ENCODE data around the gene NDUFB10. TPM values are rescaled to one million over a fixed set of nuclear protein-coding genes. Genes with fewer than 3 reads are reported as not detected.

The NDUFB10 gene
- total and polyA plus RNA-seq, 10 of the 15 experiments (the other 5 are each of a cell fraction or from before 2014, with no cell fraction given), result 52.2 to 319 (median 130) TPM

- TF ChIP-seq IKZF1 (conservative IDR thresholded peaks at IDR 0.05) (no peak), HDGF (IDR thresholded peaks at IDR 0.05) (no peak)
Measured at GRCh38 chr16:1966460-1966859, 7.1 kb downstream of the NDUFB10 start, which contains the start of gene RNF151 (continued).

GRCh38 chr16:1968146-1968953 lies 9.0 kb downstream of the NDUFB10 start:
- no peak for ATAC-seq
- no TSS peak for BruUV-seq (replicated peaks)
- ChIA-PET POLR2A (interaction anchor here (0.6 kb wide), 1 partner anchor 20 kb away, joined by 3 read pairs; no protein-coding TSS in a partner anchor), SMC1A (ENCODE audit: uncharacterized antibody, unreplicated experiment) (no interaction called here), RAD21 (ENCODE audit: unreplicated experiment) (no interaction called here), CTCF (no interaction called here)
- Histone ChIP-seq H3K27ac (ENCODE audit: control insufficient read depth, insufficient read depth) (no peak overlapping the region), H3K9me3 (replicated peaks; ENCODE audit: control insufficient read depth, insufficient read depth, low read length) (no peaks in the 10 kb centered on the region), H3K79me2 (ENCODE audit: control insufficient read depth, insufficient read depth, low read length) (peaks cover 51% of the 10 kb centered on the region), H3K4me1 (ENCODE audit: control insufficient read depth, insufficient read depth, low read length) (peaks cover 10% of the 10 kb centered on the region), H3K27me3 (replicated peaks in 1 of 2; ENCODE audit: control insufficient read depth in 2 of 2, insufficient read depth in 2 of 2, low read length in 1 of 2) (no peaks in the 10 kb centered on the region), H4K20me1 (ENCODE audit: control insufficient read depth, insufficient read depth) (peaks cover 3% of the 10 kb centered on the region; the same call in 1 of the 2 replicates), H2AFZ (ENCODE audit: control insufficient read depth, low read depth, low read length) (no peak overlapping the region), H3K36me3 (ENCODE audit: control insufficient read depth in 2 of 2, insufficient read depth in 2 of 2, low read length in 1 of 2) (peaks cover 0 to 6% of the 10 kb centered on the region in 2 experiments; a peak in 3 of 4 replicates), H3K9ac (ENCODE audit: control insufficient read depth, insufficient read depth, low read length) (no peak overlapping the region), H3K4me3 (no peak overlapping the region), H3K4me2 (ENCODE audit: control insufficient read depth, insufficient read depth) (no peak overlapping the region)
- intact Hi-C loops (cut with micrococcal nuclease; ENCODE audit: unreplicated experiment), result no loop called here
- TF ChIP-seq CBX3 (IDR thresholded peaks at IDR 0.05; ENCODE audit: borderline replicate concordance, low read depth), result no peak
- no peak for DNase-seq (ENCODE audit: low read depth, low spot score)
- 91% methylated on average over 41 of the region's 41 CpGs for WGBS (ENCODE audit: insufficient coverage, insufficient replicate concordance, low lambda C conversion rate, missing lambda C conversion rate)
- no peak for FAIRE-seq
- in situ Hi-C loops (cut with MboI), result no loop called here

Measured in GM12878 (cell line).